Chondrocyte (in vitro differentiated cells): ENCODE measurements around the gene ABCC11. TPM values are rescaled to one million over a fixed set of nuclear protein-coding genes. Genes with fewer than 3 reads are reported as not detected.
"Not testable (repeated sequence)": the region's sequence is repeated elsewhere in the genome, so short reads cannot be mapped to it uniquely, and the experiment has no call there.

Experiments
- DNase-seq: peaks from one replicate; pipeline ENCODE4 v3.0.0; 2021; ENCODE audit warnings: mixed read lengths, low spot score
- H3K27ac Mint-ChIP-seq: one replicate; pipeline ENCODE4 v1.8.0; 2021; ENCODE audit warnings: mild to moderate bottlenecking, moderate library complexity, mixed read lengths; ENCODE audit not compliant: unreplicated experiment
- H3K27me3 Mint-ChIP-seq: 2 replicates; pipeline ENCODE4 v1.8.0; 2021; ENCODE audit warnings: low read depth, mixed read lengths
- H3K36me3 Mint-ChIP-seq: 2 replicates; pipeline ENCODE4 v1.8.0; 2021; ENCODE audit warnings: low read depth, mixed read lengths
- H3K4me1 Mint-ChIP-seq: 2 replicates; pipeline ENCODE4 v1.8.0; 2021; ENCODE audit warnings: low read depth, mild to moderate bottlenecking, mixed read lengths
- H3K4me3 Mint-ChIP-seq: one replicate; pipeline ENCODE4 v1.8.0; 2021; ENCODE audit warnings: mild to moderate bottlenecking, moderate library complexity, mixed read lengths; ENCODE audit not compliant: unreplicated experiment
- H3K9me3 Mint-ChIP-seq: 2 replicates; pipeline ENCODE4 v1.8.0; 2021; ENCODE audit warnings: low read depth, mixed read lengths
- CTCF ChIP-seq: fragments of 200-600 bp; sonication (generic); IDR thresholded peaks from 2 replicates; pipeline ENCODE4 v1.5.0; 2021; ENCODE audit warnings: antibody characterized with exemption, mild to moderate bottlenecking, moderate library complexity
- total RNA-seq: library from RNA; stranded (reverse); gene quantifications from 3 replicates; pipeline ENCODE4 v1.2.1, GENCODE V29; 2021

Gene ABCC11
- total RNA-seq, 1 donor from 2014 or later = 0.32 TPM

GRCh38 chr16:48168075-48168474, 79.3 kb downstream of the ABCC11 start:
- H3K36me3 Mint-ChIP-seq = no peaks in the 10 kb centered on the region
- H3K4me1 Mint-ChIP-seq = peaks cover 15% of the 10 kb centered on the region

GRCh38 chr16:48166617-48167016, 80.7 kb downstream of the ABCC11 start:
- H3K27ac Mint-ChIP-seq, H3K4me3 Mint-ChIP-seq, H3K36me3 Mint-ChIP-seq, DNase-seq, H3K9me3 Mint-ChIP-seq, H3K27me3 Mint-ChIP-seq: not testable (repeated sequence)
- peaks cover 15% of the 10 kb centered on the region for H3K4me1 Mint-ChIP-seq

More at GRCh38 chr16:48168075-48168474, 79.3 kb downstream of the ABCC11 start:
- no peak for TF ChIP-seq CTCF
- H3K27me3 Mint-ChIP-seq = peaks cover 4% of the 10 kb centered on the region
- H3K4me3 Mint-ChIP-seq = no peak overlapping the region
- DNase-seq = no peak
- H3K9me3 Mint-ChIP-seq = no peaks in the 10 kb centered on the region
- no peak overlapping the region for H3K27ac Mint-ChIP-seq

- H3K4me1 Mint-ChIP-seq = peaks cover 15% of the 10 kb centered on the region
- H3K9me3 Mint-ChIP-seq = no peaks in the 10 kb centered on the region
- TF ChIP-seq CTCF = no peak
- H3K36me3 Mint-ChIP-seq = no peaks in the 10 kb centered on the region
- no peak for DNase-seq
- no peak overlapping the region for H3K4me3 Mint-ChIP-seq
- no peaks in the 10 kb centered on the region for H3K27me3 Mint-ChIP-seq
- H3K27ac Mint-ChIP-seq = peak overlapping the region; percentile 34
Measured at GRCh38 chr16:48165961-48166578, 81.3 kb downstream of the ABCC11 start.

GRCh38 chr16:48164907-48165715, 82.2 kb downstream of the ABCC11 start:
- H3K9me3 Mint-ChIP-seq = no peaks in the 10 kb centered on the region
- H3K4me1 Mint-ChIP-seq = peaks cover 15% of the 10 kb centered on the region
- no peaks in the 10 kb centered on the region for H3K27me3 Mint-ChIP-seq
- peak overlapping the region; percentile 53 for H3K4me3 Mint-ChIP-seq
- TF ChIP-seq CTCF = peak; percentile 99
- H3K27ac Mint-ChIP-seq = peak overlapping the region; percentile 95
- DNase-seq = no peak
- H3K36me3 Mint-ChIP-seq = no peaks in the 10 kb centered on the region

- no peaks in the 10 kb centered on the region for H3K27me3 Mint-ChIP-seq
- peaks cover 21% of the 10 kb centered on the region for H3K4me1 Mint-ChIP-seq
- no peaks in the 10 kb centered on the region for H3K36me3 Mint-ChIP-seq
- no peak for DNase-seq
- TF ChIP-seq CTCF = no peak
- H3K27ac Mint-ChIP-seq = peak overlapping the region; percentile 49
- no peak overlapping the region for H3K4me3 Mint-ChIP-seq
- no peaks in the 10 kb centered on the region for H3K9me3 Mint-ChIP-seq
Measured at GRCh38 chr16:48162839-48163410, 84.4 kb downstream of the ABCC11 start.
